ENCODE data around the gene MAPKAPK5.

Gene MAPKAPK5

GRCh38 chr12:111887926-111888745 is 46.1 kb downstream of the MAPKAPK5 start:
- no peak overlapping the region for H3K4me3 ChIP-seq (replicated peaks; ENCODE audit: low read depth, low read length)
- TF ChIP-seq CTCF (IDR thresholded peaks at IDR 0.05; ENCODE audit: low read length, missing control alignments): no peak
- no peak for DNase-seq (ENCODE audit: low read depth)

- no peak for TF ChIP-seq CTCF (IDR thresholded peaks at IDR 0.05; ENCODE audit: low read length, missing control alignments)
- DNase-seq (ENCODE audit: low read depth): no peak
- no peak overlapping the region for H3K4me3 ChIP-seq (replicated peaks; ENCODE audit: low read depth, low read length)
These were observed 51.3 kb downstream of the MAPKAPK5 start for GRCh38 chr12:111893287-111893686.

- TF ChIP-seq CTCF (IDR thresholded peaks at IDR 0.05; ENCODE audit: low read length, missing control alignments): no peak
- no peak for DNase-seq (ENCODE audit: low read depth)
- no peak overlapping the region for H3K4me3 ChIP-seq (replicated peaks; ENCODE audit: low read depth, low read length)
These were observed 52.5 kb downstream of the MAPKAPK5 start for GRCh38 chr12:111894556-111894955.

GRCh38 chr12:111901182-111901581 is 59.2 kb downstream of the MAPKAPK5 start:
- TF ChIP-seq CTCF (IDR thresholded peaks at IDR 0.05; ENCODE audit: low read length, missing control alignments): no peak
- H3K4me3 ChIP-seq (replicated peaks; ENCODE audit: low read depth, low read length): no peak overlapping the region
- DNase-seq (ENCODE audit: low read depth): no peak

GRCh38 chr12:111904446-111904975 is 62.5 kb downstream of the MAPKAPK5 start:
- no peak overlapping the region for H3K4me3 ChIP-seq (replicated peaks; ENCODE audit: low read depth, low read length)

GRCh38 chr12:111905502-111905901 is 63.5 kb downstream of the MAPKAPK5 start:
- DNase-seq (ENCODE audit: low read depth): no peak
- no peak overlapping the region for H3K4me3 ChIP-seq (replicated peaks; ENCODE audit: low read depth, low read length)

More at GRCh38 chr12:111904446-111904975, 62.5 kb downstream of the MAPKAPK5 start:
- no peak for DNase-seq (ENCODE audit: low read depth)
- TF ChIP-seq CTCF (IDR thresholded peaks at IDR 0.05; ENCODE audit: low read length, missing control alignments): no peak

More at GRCh38 chr12:111905502-111905901, 63.5 kb downstream of the MAPKAPK5 start:
- TF ChIP-seq CTCF (IDR thresholded peaks at IDR 0.05; ENCODE audit: low read length, missing control alignments): no peak
